Activated CD4-positive, alpha-beta T cell treated with anti-CD3 and anti-CD28 coated beads, Interleukin-2, amount 50 U/mL, for 24 hours (primary cell): ENCODE data around the gene NOTCH2NLA.
"Not testable (repeated sequence)": the region's sequence is repeated elsewhere in the genome, so short reads cannot be mapped to it uniquely, and the experiment has no call there.

Experiments used
- DNase-seq, 2 donors: peaks; one replicate each; pipeline ENCODE4 v3.0.0-alpha.2; 2020; ENCODE audit warnings: low read depth in 1 of 2, low spot score in 1 of 2

NOTCH2NLA gene

DNA sequence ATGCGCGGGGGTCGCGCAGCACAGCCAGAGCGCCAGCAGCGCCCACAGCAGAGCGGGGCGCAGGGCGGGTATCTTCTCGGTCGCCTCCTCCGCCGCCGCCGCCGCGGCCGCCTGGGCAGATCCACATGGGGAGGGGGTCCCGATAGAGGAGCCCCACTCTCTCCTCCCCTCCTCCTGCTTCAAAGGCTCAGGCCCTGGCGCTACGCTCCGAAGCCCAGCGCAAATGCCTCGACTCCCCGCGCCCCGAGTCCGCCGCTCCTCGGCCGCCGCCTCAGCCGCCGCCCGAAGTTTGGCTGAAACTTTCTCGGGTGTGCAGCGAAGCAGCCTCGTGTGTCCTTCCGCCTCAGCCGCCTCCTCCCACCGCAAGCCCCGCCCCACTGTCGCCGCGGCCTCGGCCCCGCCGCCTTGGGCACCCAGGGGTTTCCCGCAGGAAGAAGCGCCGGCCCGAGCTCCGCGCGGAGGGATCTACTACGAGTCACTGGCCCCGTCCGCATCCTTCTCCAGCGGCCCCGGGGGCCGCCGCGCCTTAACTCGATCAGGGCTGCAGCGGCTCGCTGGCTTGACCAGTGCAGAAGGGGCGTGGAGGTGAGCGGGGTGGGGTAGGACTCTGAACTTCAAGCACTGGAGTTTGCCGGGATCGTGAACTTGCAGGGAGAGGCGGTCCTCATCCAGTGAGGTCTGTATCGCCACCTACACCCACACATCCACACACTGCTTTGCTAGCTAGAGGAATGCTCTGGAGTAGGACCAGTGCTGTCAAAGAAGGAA is at the start of gene NOTCH2NLA:
Gene NOTCH2NLA, minus strand, starts transcription at position 312 of the 768 bp plus-strand sequence. CDS start 39,684 bp downstream, outside the sequence.
- DNase-seq, result peak; percentile 2 to 24

DNA sequence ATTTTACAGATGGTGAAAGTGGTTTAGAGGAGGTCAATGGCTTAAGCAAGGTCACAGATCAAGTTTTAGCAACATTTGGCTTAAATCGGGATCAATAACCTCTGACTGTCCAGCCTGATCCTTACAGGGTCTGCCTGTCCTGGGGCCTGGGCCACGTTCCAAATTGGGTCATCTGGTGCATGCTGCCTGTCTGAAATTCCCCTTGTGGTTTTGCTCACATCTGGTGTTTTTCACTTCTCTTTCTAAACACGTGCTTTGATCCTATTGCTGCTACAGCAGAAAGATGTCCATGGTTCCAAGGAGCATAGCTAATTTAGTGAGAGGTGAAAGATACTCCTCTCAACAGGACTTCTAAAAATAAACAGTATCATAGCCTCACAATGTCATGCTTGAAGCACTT is 49.5 kb upstream of the NOTCH2NLA start:
- DNase-seq, result not testable (repeated sequence)

- DNase-seq, result not testable (repeated sequence)
Observed at GRCh38 chr1:146277087-146277486, 48.3 kb upstream of the NOTCH2NLA start.

- DNase-seq, result not testable (repeated sequence)
Observed at GRCh38 chr1:146274083-146274482, 45.3 kb upstream of the NOTCH2NLA start.

DNA sequence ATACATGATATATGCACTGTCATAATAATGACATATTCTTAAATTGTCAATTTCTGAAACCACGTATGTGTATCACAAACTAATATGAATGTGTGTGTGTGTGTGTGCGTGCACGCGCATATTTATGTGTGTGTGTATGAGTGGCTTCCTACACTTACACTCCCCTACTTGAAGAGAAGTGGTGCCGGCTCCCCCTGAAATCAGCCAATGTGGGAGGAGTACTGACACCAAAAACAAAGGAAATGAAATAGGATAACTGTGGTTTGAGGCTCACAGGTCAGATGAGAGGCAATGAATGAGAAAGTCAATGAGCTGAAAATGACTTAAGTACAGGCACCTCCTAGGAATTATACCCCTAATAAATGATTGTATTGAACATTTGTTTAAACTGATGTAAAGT is 44.4 kb upstream of the NOTCH2NLA start:
- DNase-seq, result not testable (repeated sequence)

- not testable (repeated sequence) for DNase-seq
Observed at GRCh38 chr1:146272734-146273133, 43.9 kb upstream of the NOTCH2NLA start.

DNA sequence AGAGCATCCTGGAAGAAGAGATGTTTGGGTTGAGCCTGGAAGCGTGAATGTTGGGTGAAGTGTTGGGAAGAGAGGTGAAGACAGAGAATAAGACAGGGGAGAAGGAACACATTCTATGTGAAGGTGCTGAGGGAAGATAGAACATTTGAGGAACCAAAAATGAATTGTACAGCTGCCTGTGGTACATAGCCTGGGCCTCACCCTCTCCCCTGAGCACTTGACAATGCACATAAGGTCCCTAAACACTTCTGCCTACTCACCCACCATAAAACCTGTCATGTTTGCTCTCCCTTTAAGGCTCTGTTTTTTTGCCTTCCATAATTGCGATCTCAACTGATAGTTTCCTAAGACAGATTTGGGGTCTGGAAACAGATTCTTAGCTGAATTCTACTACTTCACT is 43.2 kb upstream of the NOTCH2NLA start:
- DNase-seq, result not testable (repeated sequence)

- DNase-seq, result not testable (repeated sequence)
Observed at GRCh38 chr1:146270129-146270528, 41.3 kb upstream of the NOTCH2NLA start.

DNA sequence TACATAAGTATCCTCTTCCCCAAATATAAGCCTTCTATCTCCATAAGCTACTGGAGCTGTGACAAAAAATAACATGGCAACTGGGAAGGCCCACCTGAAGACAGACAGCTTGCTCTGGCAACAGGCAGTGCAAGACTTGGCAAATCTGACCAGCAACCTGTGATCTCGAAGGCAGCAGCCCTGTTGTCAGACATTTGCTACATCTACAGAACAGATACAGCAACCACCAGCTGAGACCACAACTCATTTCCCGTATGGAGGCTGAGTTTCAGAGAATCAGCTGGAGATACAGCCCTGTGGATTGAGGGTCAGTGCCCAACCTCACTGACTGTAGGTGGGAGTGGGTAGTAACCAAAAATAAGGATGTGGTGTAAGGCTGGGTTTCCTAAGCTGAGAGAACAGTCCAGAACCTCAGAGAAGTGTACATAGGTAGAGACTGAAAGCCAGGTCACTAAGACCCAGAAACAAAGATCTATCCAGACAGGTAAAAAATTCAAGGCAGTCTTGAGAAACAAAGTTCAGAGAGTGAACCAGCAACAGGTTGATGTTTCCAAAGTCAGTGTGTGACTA is 37.4 kb upstream of the NOTCH2NLA start:
- not testable (repeated sequence) for DNase-seq

GRCh38 chr1:146264761-146265160 is 35.9 kb upstream of the NOTCH2NLA start:
- not testable (repeated sequence) for DNase-seq

- DNase-seq, result not testable (repeated sequence)
Observed at GRCh38 chr1:146260006-146260730, 31.3 kb upstream of the NOTCH2NLA start.

GRCh38 chr1:146257992-146258552 is 29.3 kb upstream of the NOTCH2NLA start:
- DNase-seq, result not testable (repeated sequence)

GRCh38 chr1:146254569-146255197 is 25.9 kb upstream of the NOTCH2NLA start:
- not testable (repeated sequence) for DNase-seq

DNA sequence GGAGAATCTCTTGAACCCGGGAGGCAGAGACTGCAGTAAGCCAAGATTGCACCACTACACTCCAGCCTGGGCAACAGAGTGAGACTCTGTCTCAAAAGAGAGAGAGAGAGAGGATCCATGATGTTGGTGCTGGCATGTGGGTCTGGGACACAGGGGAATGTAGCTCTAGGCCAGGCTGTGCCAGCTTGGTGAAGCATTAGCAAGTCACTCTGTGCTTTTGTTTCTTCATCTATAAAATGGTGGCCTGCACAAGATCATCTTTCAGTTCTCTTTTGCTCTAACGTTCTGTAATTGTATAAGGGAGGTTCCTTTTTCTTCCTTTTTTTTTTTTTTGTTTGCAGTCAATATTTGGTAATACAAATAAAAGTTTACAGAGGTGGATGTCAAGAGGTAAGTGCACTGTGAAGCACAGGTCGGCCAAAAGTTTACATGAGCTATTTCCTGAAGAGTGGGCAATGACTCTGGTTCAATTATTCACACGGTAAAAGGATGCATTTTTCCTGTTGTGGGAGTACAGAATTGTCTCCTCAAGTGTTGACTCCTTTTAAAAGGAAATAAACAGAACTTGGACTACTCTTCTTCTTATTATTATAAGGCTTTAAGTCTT is 24.5 kb upstream of the NOTCH2NLA start:
- not testable (repeated sequence) for DNase-seq

- not testable (repeated sequence) for DNase-seq
Observed at GRCh38 chr1:146251523-146251922, 22.7 kb upstream of the NOTCH2NLA start.

GRCh38 chr1:146248643-146249042 is 19.8 kb upstream of the NOTCH2NLA start:
- DNase-seq, result not testable (repeated sequence)

DNA sequence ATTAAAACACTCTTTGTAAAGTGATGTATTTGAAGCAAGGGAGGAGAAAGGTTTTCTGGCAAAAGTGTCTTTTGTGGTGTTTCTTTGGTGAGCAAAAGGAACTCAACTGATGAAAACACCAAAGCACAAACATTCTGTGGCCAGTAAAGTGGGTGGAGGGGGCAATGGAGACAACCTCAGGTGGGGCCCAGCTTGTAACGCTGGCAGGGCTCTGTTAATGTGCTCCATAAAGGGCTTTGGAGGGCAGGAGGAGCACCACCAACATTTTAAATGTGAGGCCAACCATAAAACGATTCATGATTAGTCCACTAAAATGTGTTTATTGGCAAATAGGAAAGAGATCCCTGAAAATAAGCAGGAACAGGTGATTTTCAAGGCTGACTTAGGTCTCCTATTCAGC is 7.8 kb upstream of the NOTCH2NLA start:
- not testable (repeated sequence) for DNase-seq

GRCh38 chr1:146236026-146236601 is 7.3 kb upstream of the NOTCH2NLA start:
- not testable (repeated sequence) for DNase-seq

DNA sequence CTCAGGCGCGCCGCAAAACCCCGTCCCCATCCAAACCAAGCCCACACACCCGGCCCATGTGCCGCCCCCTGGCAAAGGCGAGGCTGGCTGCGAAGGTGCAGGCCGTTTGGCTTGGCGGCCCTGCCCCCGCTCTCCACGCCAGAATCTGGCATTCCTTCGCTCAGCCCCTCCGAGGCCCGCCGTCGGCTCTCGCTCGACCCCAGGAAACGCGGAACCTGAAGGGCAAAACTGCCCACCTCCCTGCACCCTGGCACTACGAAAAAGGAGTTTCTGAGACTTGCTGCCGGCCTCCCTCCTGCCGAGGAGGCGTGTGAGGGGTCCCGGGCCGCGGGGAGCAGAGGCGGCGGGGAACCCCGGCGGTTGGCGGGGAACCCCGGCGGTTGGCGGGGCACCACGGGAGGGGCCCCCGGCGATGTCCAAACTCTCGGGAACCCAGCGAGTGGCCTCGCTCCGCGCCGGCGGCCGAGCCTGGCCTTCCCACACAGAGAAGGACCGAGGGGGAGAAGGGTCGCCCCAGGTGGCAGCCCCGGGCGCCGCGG is 608 bp downstream of the NOTCH2NLA start:
- not testable (repeated sequence) for DNase-seq

DNA sequence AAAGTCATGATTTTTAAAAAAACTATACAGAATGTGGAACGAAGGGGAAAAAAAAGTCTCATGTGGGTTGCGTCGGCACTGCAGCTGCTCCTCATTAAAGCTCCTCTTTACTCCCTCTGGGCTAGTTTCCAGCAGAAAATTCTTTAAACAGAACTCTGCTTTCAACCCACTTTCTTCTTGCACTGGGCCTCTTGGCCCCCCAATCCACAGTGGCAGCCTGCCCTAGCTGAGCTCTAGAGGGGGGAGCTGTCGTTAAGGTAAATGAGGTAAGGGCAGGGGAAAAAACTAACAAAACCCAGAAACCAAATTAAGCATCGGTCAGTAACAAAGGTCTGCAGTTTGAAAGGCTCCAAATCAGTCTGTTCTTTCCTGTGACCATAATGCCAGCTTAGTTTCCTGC is 54.3 kb downstream of the NOTCH2NLA start:
- not testable (repeated sequence) for DNase-seq
